GM12878 (cell line): ENCODE results near the gene MYO16. TPM values are rescaled to one million over a fixed set of nuclear protein-coding genes. Genes with fewer than 3 reads are reported as not detected.

Experiments used
- ATAC-seq: fragments of 200-7000 bp; cut with Tn5 transposase; 3 replicates; pipeline ENCODE4 v1.9.1; 2020; ENCODE audit warnings: mild to moderate bottlenecking, moderate library complexity
- BruUV-seq: library from RNA; stranded (reverse); fragments of 400-500 nt; replicated peaks from 2 replicates; lab custom pipeline; 2021; lab: Mats Ljungman, UMichigan
- CTCF ChIA-PET: fragments of 300-600 bp; sonication (Branson Sonifier 250); formaldehyde crosslinking; extraction: SDS; loops from one replicate; lab custom pipeline; 2021; ENCODE audit warnings: inconsistent platforms; lab: Yijun Ruan, JAX
- POLR2A ChIA-PET: fragments of 350-600 bp; formaldehyde crosslinking; extraction: SDS; loops from one replicate; lab custom pipeline; 2021; ENCODE audit warnings: inconsistent platforms; lab: Charles Lee
- RAD21 ChIA-PET: fragments of 300-600 bp; sonication (Branson Sonifier 250); formaldehyde crosslinking; loops from one replicate; lab custom pipeline; 2023; ENCODE audit warnings: antibody characterized with exemption; ENCODE audit not compliant: unreplicated experiment; lab: Charles Lee
- SMC1A ChIA-PET: fragments of 300-600 bp; sonication (Branson Sonifier 250); formaldehyde crosslinking; loops from one replicate; lab custom pipeline; 2023; ENCODE audit not compliant: unreplicated experiment, uncharacterized antibody; lab: Charles Lee
- DNase-seq: peaks from one replicate; pipeline ENCODE4 v3.0.0-alpha.2; 2011; ENCODE audit warnings: low read depth, low spot score
- FAIRE-seq: peaks from 3 replicates; lab custom pipeline; 2011; peaks lifted over from hg19 to GRCh38; lab: Jason Lieb, UNC
- H2AFZ ChIP-seq: 2 replicates; pipeline ENCODE4 v1.6.0; 2011; ENCODE audit warnings: low read depth, low read length, control low read depth; ENCODE audit not compliant: control insufficient read depth
- H3K27ac ChIP-seq: 2 replicates; pipeline ENCODE4 v1.5.1; 2011; ENCODE audit warnings: control low read depth; ENCODE audit not compliant: control insufficient read depth, insufficient read depth
- H3K27me3 ChIP-seq, 2 experiments: replicated peaks in 1 of 2; 2 replicates each; pipeline versions ENCODE4 v1.6.0 to v1.6.1; 2011; ENCODE audit warnings: low read length in 1 of 2; ENCODE audit not compliant: control insufficient read depth in 2 of 2, insufficient read depth in 2 of 2
- H3K36me3 ChIP-seq, 2 experiments: 2 replicates each; pipeline ENCODE4 v1.5.1; 2011; ENCODE audit warnings: low read length in 1 of 2; ENCODE audit not compliant: control insufficient read depth in 2 of 2, insufficient read depth in 2 of 2
- H3K4me1 ChIP-seq: 2 replicates; pipeline ENCODE4 v1.6.1; 2011; ENCODE audit warnings: mild to moderate bottlenecking, low read length, moderate library complexity, mixed read lengths; ENCODE audit not compliant: control insufficient read depth, insufficient read depth
- H3K4me2 ChIP-seq: 2 replicates; pipeline ENCODE4 v1.6.0; 2011; ENCODE audit warnings: control low read depth; ENCODE audit not compliant: control insufficient read depth, insufficient read depth
- H3K4me3 ChIP-seq: fragments of 200-600 bp; sonication (generic); 2 replicates; pipeline ENCODE4 v1.5.1; 2016
- H3K79me2 ChIP-seq: 2 replicates; pipeline ENCODE4 v1.6.0; 2011; ENCODE audit warnings: low read length; ENCODE audit not compliant: control insufficient read depth, insufficient read depth
- H3K9ac ChIP-seq: 2 replicates; pipeline ENCODE4 v1.8.0; 2011; ENCODE audit warnings: low read length, control low read depth, mixed read lengths; ENCODE audit not compliant: control insufficient read depth, insufficient read depth
- H3K9me3 ChIP-seq: replicated peaks from 3 replicates; pipeline ENCODE4 v1.5.1; 2011; ENCODE audit warnings: mild to moderate bottlenecking, low read length; ENCODE audit not compliant: control insufficient read depth, insufficient read depth
- H4K20me1 ChIP-seq: 2 replicates; pipeline ENCODE4 v1.6.0; 2011; ENCODE audit not compliant: control insufficient read depth, insufficient read depth
- CHD4 ChIP-seq: fragments of 200-600 bp; sonication (generic); IDR thresholded peaks from 2 replicates; pipeline ENCODE4 v1.6.1; 2016; ENCODE audit warnings: mild to moderate bottlenecking
- HCFC1 ChIP-seq: fragments of 150-350 bp; IDR thresholded peaks from 2 replicates; pipeline ENCODE4 v1.6.1; 2014; ENCODE audit warnings: low read length
- JUND ChIP-seq: IDR thresholded peaks from 2 replicates; pipeline ENCODE4 v1.6.1; 2012; ENCODE audit warnings: low read depth, mild to moderate bottlenecking, low read length, improper control_type of control experiment, moderate library complexity
- KAT2A ChIP-seq: conservative IDR thresholded peaks from 2 replicates; pipeline ENCODE4 v1.6.1; 2011; ENCODE audit warnings: low read depth, low read length; ENCODE audit not compliant: control insufficient read depth
- KLF5 ChIP-seq: fragments of 450-650 bp; IDR thresholded peaks from 2 replicates; pipeline ENCODE4 v1.6.1; 2014; ENCODE audit warnings: mild to moderate bottlenecking; ENCODE audit not compliant: partially characterized antibody
- NFYB ChIP-seq: IDR thresholded peaks from 2 replicates; pipeline ENCODE4 v1.6.1; 2011; ENCODE audit warnings: low read depth, mild to moderate bottlenecking, low read length, improper control_type of control experiment, moderate library complexity; ENCODE audit not compliant: insufficient read depth
- NR2C1 ChIP-seq: fragments of 450-650 bp; IDR thresholded peaks from 2 replicates; pipeline ENCODE4 v1.6.1; 2017; ENCODE audit warnings: antibody characterized with exemption, mild to moderate bottlenecking, moderate library complexity
- PKNOX1 ChIP-seq: fragments of 450-650 bp; IDR thresholded peaks from 2 replicates; pipeline ENCODE4 v1.6.1; 2016; ENCODE audit warnings: mild to moderate bottlenecking
- ZSCAN29 ChIP-seq: fragments of 450-650 bp; IDR thresholded peaks from 2 replicates; pipeline ENCODE4 v1.6.1; 2017; ENCODE audit warnings: mild to moderate bottlenecking, moderate library complexity
- WGBS: methylation state at CpG from one replicate; pipeline ENCODE4 v1.1.6; 2016; ENCODE audit warnings: low lambda C conversion rate; ENCODE audit not compliant: insufficient replicate concordance, insufficient coverage; ENCODE audit errors: missing lambda C conversion rate; 5-methylcytosine and 5-hydroxymethylcytosine counted together
- in situ Hi-C: fragments of 300-500 bp; cut with MboI; formaldehyde crosslinking; loops from 9 replicates; pipeline ENCODE4 v1.14.3; 2018; ENCODE audit warnings: mixed read lengths
- intact Hi-C: fragments of 100-400 bp; cut with micrococcal nuclease; formaldehyde crosslinking; loops from one replicate; pipeline ENCODE4 v1.14.2; 2022; ENCODE audit not compliant: unreplicated experiment
- polyA plus RNA-seq, 11 experiments: library from polyadenylated mRNA; depleted of rRNA in 4 of 11; unstranded in 6 of 11; stranded (reverse) in 5 of 11; fragments of >200 nt; fragmentation: Nextera tagmentation in 4 of 11; fragmentation: Illumina TruSeq in 1 of 11; extraction: Ambion mirVana in 4 of 11; extraction: Trizol in 1 of 11; gene quantifications; 1 replicate in 1 of 11; 2 replicates in 10 of 11; pipeline versions ENCODE4 v1.2.1 to v1.2.3, GENCODE V29; 2011 to 2016; ENCODE audit warnings: inconsistent platforms in 2 of 11, missing spikeins in 2 of 11, low read depth in 1 of 11
- total RNA-seq, 4 experiments: library from RNA; depleted of rRNA in 3 of 4; stranded (reverse); fragments of >200 nt in 3 of 4; fragmentation: Illumina TruSeq in 1 of 4; extraction: Trizol in 1 of 4; gene quantifications; 2 replicates each; pipeline versions ENCODE4 v1.2.1 to v1.2.3, GENCODE V29; 2013 to 2021
- TF ChIP-seq, protein P1 (sequence below): fragments of 450-650 bp; IDR thresholded peaks from 2 replicates; pipeline ENCODE4 v1.6.1; 2017; ENCODE audit warnings: low read depth, mild to moderate bottlenecking, moderate library complexity

MYO16 gene
- total and polyA plus RNA-seq, 10 of the 15 experiments (the other 5 are each of a cell fraction or from before 2014, with no cell fraction given), result under 0.01 to 1.7 (median 0.05) TPM; not detected in 4

GRCh38 chr13:109101550-109102144, 472.2 kb downstream of the MYO16 start (continued):
- TF ChIP-seq NR2C1, result no peak
- TF ChIP-seq, all 136 proteins: peak for 0

- 0% methylated on average over 4 of the region's 4 CpGs for WGBS
- BruUV-seq, result no TSS peak
- H3K79me2 ChIP-seq, result no peaks in the 10 kb centered on the region
- no peaks in the 10 kb centered on the region for H4K20me1 ChIP-seq
- no peaks in the 10 kb centered on the region for H3K4me1 ChIP-seq
- H2AFZ ChIP-seq, result no peak overlapping the region
- in situ Hi-C loops, result no loop called here
- ChIA-PET CTCF (no interaction called here), SMC1A (interaction anchor here (0.8 kb wide), 1 partner anchor 8 kb away, joined by 3 read pairs; no protein-coding TSS in a partner anchor), RAD21 (no interaction called here), POLR2A (no interaction called here)
- H3K9me3 ChIP-seq, result no peaks in the 10 kb centered on the region
- no peaks in the 10 kb centered on the region for H3K36me3 ChIP-seq
- no peaks in the 10 kb centered on the region for H3K27me3 ChIP-seq
- FAIRE-seq (no peak), DNase-seq (no peak), ATAC-seq (no peak)
- H3K9ac ChIP-seq, result no peak overlapping the region
- TF ChIP-seq ZSCAN29, result no peak
- no peak for TF ChIP-seq HCFC1
- TF ChIP-seq, protein P1, sequence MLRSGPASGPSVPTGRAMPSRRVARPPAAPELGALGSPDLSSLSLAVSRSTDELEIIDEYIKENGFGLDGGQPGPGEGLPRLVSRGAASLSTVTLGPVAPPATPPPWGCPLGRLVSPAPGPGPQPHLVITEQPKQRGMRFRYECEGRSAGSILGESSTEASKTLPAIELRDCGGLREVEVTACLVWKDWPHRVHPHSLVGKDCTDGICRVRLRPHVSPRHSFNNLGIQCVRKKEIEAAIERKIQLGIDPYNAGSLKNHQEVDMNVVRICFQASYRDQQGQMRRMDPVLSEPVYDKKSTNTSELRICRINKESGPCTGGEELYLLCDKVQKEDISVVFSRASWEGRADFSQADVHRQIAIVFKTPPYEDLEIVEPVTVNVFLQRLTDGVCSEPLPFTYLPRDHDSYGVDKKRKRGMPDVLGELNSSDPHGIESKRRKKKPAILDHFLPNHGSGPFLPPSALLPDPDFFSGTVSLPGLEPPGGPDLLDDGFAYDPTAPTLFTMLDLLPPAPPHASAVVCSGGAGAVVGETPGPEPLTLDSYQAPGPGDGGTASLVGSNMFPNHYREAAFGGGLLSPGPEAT, result no peak
- no peak for TF ChIP-seq CHD4
- no peak for TF ChIP-seq KLF5
- TF ChIP-seq KAT2A, result no peak
- no peak for TF ChIP-seq JUND
- no peak for TF ChIP-seq PKNOX1
- no peak for TF ChIP-seq NFYB
- intact Hi-C loops, result no loop called here
- no peak overlapping the region for H3K4me3 ChIP-seq
- no peak overlapping the region for H3K4me2 ChIP-seq
- no peak overlapping the region for H3K27ac ChIP-seq
Observed at GRCh38 chr13:109105899-109106298, 476.5 kb downstream of the MYO16 start.
